PC-9 (cell line): ENCODE data around the gene SH3BGRL3.

Experiments
- CTCF ChIP-seq: fragments of 200-600 bp; sonication (generic); conservative IDR thresholded peaks from 2 replicates; pipeline ENCODE4 v1.6.1; 2017; ENCODE audit warnings: mixed run types, antibody characterized with exemption, mild to moderate bottlenecking, moderate library complexity
- EZH2 ChIP-seq: fragments of 200-600 bp; sonication (generic); IDR thresholded peaks from 2 replicates; pipeline ENCODE4 v1.8.0; 2017; ENCODE audit warnings: antibody characterized with exemption, low read depth

- TF ChIP-seq CTCF (no peak), EZH2 (no peak)
These were observed 48.1 kb downstream of the SH3BGRL3 start for GRCh38 chr1:26327956-26328362.
